ENCODE results near the gene FAN1. TPM values are rescaled to one million over a fixed set of nuclear protein-coding genes. Genes with fewer than 3 reads are reported as not detected.
"Not testable (repeated sequence)": the region's sequence is repeated elsewhere in the genome, so short reads cannot be mapped to it uniquely, and the experiment has no call there.

Gene FAN1
- total and polyA plus RNA-seq, 4 experiments from 2014 or later, result 7.5 to 25.9 (median 16.8) TPM

DNA sequence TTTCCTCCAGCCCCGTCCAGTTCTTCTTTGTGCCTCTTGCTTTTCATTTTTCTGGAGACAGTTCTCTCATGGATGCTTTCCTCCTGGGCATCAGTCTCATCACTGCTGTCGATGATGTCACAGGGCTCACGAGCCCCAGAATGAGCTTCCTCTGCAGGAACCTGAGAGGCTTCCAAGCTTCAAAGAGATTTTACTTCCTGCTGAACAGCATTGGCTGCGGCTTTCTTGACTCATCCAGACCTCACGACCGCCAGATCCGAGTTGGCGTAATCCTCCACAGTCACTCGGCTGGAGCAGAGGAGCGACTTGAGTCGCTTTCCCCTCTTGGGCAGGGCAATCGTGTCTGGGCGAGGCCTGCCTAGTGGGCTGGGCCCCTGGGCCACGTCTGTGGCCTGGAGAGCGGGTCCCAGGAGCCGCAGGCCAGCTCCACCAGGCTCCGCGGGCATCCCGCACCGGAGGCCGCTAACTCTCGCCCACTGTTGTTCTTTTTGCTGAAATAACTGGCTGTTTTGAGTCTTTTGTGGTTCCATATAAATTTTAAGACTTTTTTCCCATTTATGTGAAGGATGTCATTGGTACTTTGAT lies 20.8 kb upstream of the FAN1 start:
- DNase-seq, result peak in 1 of 5 donors; percentile 29
- H3K27me3 Mint-ChIP-seq, result peaks cover 0 to 5% of the 10 kb centered on the region in 2 donors
- H3K36me3 Mint-ChIP-seq, result peaks cover 0 to 3% of the 10 kb centered on the region in 2 donors
- no peaks in the 10 kb centered on the region for H3K36me3 ChIP-seq (ENCODE audit: insufficient read depth, low read length)
- H3K27me3 ChIP-seq (ENCODE audit: insufficient read depth, low read length), result no peaks in the 10 kb centered on the region
- peaks cover 0 to 9% (median 4%) of the 10 kb centered on the region in 4 donors for H3K4me1 Mint-ChIP-seq
- peaks cover 0 to 9% (median 2%) of the 10 kb centered on the region in 8 donors for H3K9me3 Mint-ChIP-seq
- no peaks in the 10 kb centered on the region for H3K9me3 ChIP-seq (ENCODE audit: control insufficient read depth in 1 of 2, low read length in 2 of 2)
- peak overlapping the region in 2 of 7 donors; percentile 26 to 49 for H3K27ac Mint-ChIP-seq
- H3K27ac ChIP-seq (ENCODE audit: low read depth, low read length), result no peak overlapping the region
- POLR2A ChIA-PET (ENCODE audit: partially characterized antibody), result no interaction called here
- H3K4me3 ChIP-seq (ENCODE audit: low read length in 2 of 2), result no peak overlapping the region
- intact Hi-C loops (cut with micrococcal nuclease), result no loop called here
- no peaks in the 10 kb centered on the region for H3K4me1 ChIP-seq (ENCODE audit: insufficient read depth, low read length)
- H3K4me3 Mint-ChIP-seq, result no peak overlapping the region
- CTCF ChIA-PET (ENCODE audit: partially characterized antibody), result no interaction called here

DNA sequence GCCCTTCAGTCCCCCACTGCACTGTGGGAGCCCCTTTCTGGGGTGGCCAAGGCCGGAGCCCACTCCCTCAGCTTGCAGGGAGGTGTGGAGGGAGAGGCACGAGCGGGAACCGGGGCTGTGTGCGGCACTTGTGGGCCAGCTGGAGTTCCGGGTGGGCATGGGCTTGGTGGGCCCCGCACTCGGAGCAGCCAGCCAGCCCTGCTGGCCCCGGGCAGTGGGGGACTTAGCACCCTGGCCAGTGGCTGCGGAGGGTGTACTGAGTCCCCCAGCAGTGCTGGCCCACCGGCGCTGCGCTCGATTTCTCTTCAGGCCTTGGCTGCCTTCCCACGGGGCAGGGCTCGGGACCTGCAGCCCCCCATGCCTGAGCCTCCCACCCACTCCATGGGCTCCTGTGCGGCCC lies 20.0 kb upstream of the FAN1 start:
- H3K4me1 ChIP-seq (ENCODE audit: insufficient read depth, low read length), result not testable (repeated sequence)

DNA sequence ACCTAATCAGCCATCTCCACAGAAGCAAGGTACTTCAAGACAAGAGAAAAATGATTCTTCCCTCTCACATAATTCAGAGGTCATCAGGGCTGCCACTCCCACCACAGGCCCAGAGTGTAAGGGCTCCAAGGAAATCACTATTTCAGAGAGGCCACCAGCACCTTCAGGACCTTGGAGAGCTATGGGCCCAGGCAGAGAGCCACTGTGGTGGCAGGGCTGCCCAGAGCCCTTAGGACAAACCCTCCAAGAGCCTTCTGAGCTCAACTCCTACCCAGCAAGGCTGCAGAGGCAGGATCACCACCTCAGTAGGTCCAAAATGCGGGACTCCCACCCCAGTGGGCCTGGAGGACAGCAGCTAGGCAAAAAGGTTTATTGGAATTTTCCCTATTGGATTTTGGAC lies 17.9 kb upstream of the FAN1 start:
- no peak for DNase-seq
- H3K4me1 Mint-ChIP-seq, result peaks cover 0 to 7% (median 4%) of the 10 kb centered on the region in 4 donors
- CTCF ChIA-PET (ENCODE audit: partially characterized antibody), result no interaction called here
- H3K27ac ChIP-seq (ENCODE audit: low read depth, low read length), result no peak overlapping the region
- no peaks in the 10 kb centered on the region for H3K4me1 ChIP-seq (ENCODE audit: insufficient read depth, low read length)
- peaks cover 0 to 3% of the 10 kb centered on the region in 2 donors for H3K27me3 Mint-ChIP-seq
- H3K27ac Mint-ChIP-seq, result no peak overlapping the region
- POLR2A ChIA-PET (ENCODE audit: partially characterized antibody), result no interaction called here
- no peaks in the 10 kb centered on the region for H3K36me3 Mint-ChIP-seq
- intact Hi-C loops (cut with micrococcal nuclease), result no loop called here
- no peak overlapping the region for H3K4me3 Mint-ChIP-seq
- no peaks in the 10 kb centered on the region for H3K27me3 ChIP-seq (ENCODE audit: insufficient read depth, low read length)
- H3K36me3 ChIP-seq (ENCODE audit: insufficient read depth, low read length), result no peaks in the 10 kb centered on the region
- H3K9me3 ChIP-seq (ENCODE audit: control insufficient read depth in 1 of 2, low read length in 2 of 2), result no peaks in the 10 kb centered on the region
- no peak overlapping the region for H3K4me3 ChIP-seq (ENCODE audit: low read length in 2 of 2)
- H3K9me3 Mint-ChIP-seq, result peaks cover 0 to 6% (median 0%) of the 10 kb centered on the region in 8 donors

More for the DNA sequence above, 20.0 kb upstream of the FAN1 start:
- H3K27me3 ChIP-seq (ENCODE audit: insufficient read depth, low read length); H3K36me3 ChIP-seq (ENCODE audit: insufficient read depth, low read length); H3K9me3 ChIP-seq (ENCODE audit: control insufficient read depth in 1 of 2, low read length in 2 of 2); H3K27me3 Mint-ChIP-seq; H3K4me3 Mint-ChIP-seq; CTCF ChIA-PET (ENCODE audit: partially characterized antibody); H3K27ac Mint-ChIP-seq; H3K27ac ChIP-seq (ENCODE audit: low read depth, low read length); POLR2A ChIA-PET (ENCODE audit: partially characterized antibody); H3K4me1 Mint-ChIP-seq; H3K4me3 ChIP-seq (ENCODE audit: low read length in 2 of 2); intact Hi-C loops (cut with micrococcal nuclease); H3K36me3 Mint-ChIP-seq; DNase-seq; H3K9me3 Mint-ChIP-seq: not testable (repeated sequence)

DNA sequence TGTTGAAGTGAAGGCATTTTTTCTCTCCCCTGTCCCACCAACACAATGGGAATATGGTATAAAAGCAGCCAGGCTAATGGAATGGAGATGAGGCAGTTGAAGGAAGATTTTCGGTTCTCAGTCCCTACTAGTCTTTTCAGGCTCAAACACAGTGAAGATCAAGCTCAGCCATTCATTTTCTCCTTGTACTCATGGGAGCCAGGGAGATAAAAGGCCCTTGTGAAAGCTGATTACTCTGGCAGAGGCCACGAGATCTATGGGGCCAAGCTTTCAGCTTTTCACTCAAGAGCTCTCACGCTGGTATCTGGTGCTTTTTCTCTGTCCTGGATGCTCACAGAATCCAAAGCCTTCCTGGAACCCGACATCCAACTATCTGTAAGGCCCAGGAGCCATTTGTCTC lies 14.5 kb upstream of the FAN1 start:
- no peaks in the 10 kb centered on the region for H3K36me3 ChIP-seq (ENCODE audit: insufficient read depth, low read length)
- intact Hi-C loops (cut with micrococcal nuclease), result no loop called here
- Mint-ChIP-seq H3K9me3 (no peaks in the 10 kb centered on the region), H3K4me1 (peaks cover 0 to 2% (median 0%) of the 10 kb centered on the region in 4 donors), H3K4me3 (no peak overlapping the region), H3K27ac (no peak overlapping the region), H3K36me3 (no peaks in the 10 kb centered on the region), H3K27me3 (peaks cover 0 to 2% of the 10 kb centered on the region in 2 donors)
- H3K27me3 ChIP-seq (ENCODE audit: insufficient read depth, low read length), result no peaks in the 10 kb centered on the region
- CTCF ChIA-PET (ENCODE audit: partially characterized antibody), result no interaction called here
- no peak for DNase-seq
- no peak overlapping the region for H3K27ac ChIP-seq (ENCODE audit: low read depth, low read length)
- H3K9me3 ChIP-seq (ENCODE audit: control insufficient read depth in 1 of 2, low read length in 2 of 2), result no peaks in the 10 kb centered on the region
- POLR2A ChIA-PET (ENCODE audit: partially characterized antibody), result no interaction called here
- no peak overlapping the region for H3K4me3 ChIP-seq (ENCODE audit: low read length in 2 of 2)
- H3K4me1 ChIP-seq (ENCODE audit: insufficient read depth, low read length), result no peaks in the 10 kb centered on the region

DNA sequence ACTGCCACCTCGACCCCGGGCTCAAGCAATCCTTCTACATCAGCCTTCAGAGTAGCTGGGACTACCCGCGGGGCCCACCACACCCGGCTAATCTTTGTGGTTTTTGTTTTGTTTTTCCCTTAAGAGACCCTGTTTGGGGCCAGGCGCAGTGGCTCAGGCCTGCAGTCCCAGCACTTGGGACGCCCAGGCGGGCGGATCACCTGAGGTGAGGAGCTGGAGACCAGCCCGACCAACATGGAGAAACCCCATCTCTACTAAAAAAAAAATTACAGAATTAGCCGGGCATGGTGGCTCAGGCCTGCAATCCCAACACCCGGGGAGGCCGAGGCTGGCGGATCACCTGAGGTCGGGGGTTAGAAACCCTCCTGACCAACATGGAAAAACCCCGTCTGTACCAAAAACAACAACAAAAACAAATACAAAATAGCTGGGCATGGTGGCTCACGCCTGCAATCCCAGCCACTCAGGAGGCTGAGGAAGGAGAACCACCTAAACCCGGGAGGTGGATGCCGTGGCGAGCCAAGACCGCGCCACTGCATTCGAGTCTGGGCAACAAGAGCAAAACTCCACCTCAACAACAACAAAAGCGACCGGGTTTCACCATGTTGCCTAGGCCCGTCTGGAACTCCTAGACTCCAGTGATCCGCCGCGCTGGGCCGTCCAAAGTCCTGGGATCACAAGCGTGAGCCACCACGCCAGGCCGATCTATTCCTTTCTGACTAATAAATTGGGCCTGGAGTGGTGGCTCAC lies 8.1 kb upstream of the FAN1 start:
- no peaks in the 10 kb centered on the region for H3K36me3 Mint-ChIP-seq
- Histone ChIP-seq H3K4me1 (ENCODE audit: insufficient read depth, low read length) (no peaks in the 10 kb centered on the region), H3K27ac (ENCODE audit: low read depth, low read length) (no peak overlapping the region), H3K4me3 (ENCODE audit: low read length in 2 of 2) (no peak overlapping the region), H3K27me3 (ENCODE audit: insufficient read depth, low read length) (no peaks in the 10 kb centered on the region), H3K9me3 (ENCODE audit: control insufficient read depth in 1 of 2, low read length in 2 of 2) (no peaks in the 10 kb centered on the region), H3K36me3 (ENCODE audit: insufficient read depth, low read length) (no peaks in the 10 kb centered on the region)
- POLR2A ChIA-PET (ENCODE audit: partially characterized antibody), result interaction anchor here (1.6 kb wide), 1 partner anchor 8 kb away, joined by 3 read pairs; the partner anchor contains the start of gene FAN1
- no peaks in the 10 kb centered on the region for H3K9me3 Mint-ChIP-seq
- no peak for DNase-seq
- H3K27ac Mint-ChIP-seq, result no peak overlapping the region
- peaks cover 0 to 6% of the 10 kb centered on the region in 2 donors for H3K27me3 Mint-ChIP-seq
- H3K4me3 Mint-ChIP-seq, result no peak overlapping the region
- H3K4me1 Mint-ChIP-seq, result no peaks in the 10 kb centered on the region
- CTCF ChIA-PET (ENCODE audit: partially characterized antibody), result interaction anchor here (1.0 to 1.2 kb wide), 2 partner anchors 22 to 233 kb away, joined by 3 to 4 read pairs; no protein-coding TSS in a partner anchor
- intact Hi-C loops (cut with micrococcal nuclease), result no loop called here

DNA sequence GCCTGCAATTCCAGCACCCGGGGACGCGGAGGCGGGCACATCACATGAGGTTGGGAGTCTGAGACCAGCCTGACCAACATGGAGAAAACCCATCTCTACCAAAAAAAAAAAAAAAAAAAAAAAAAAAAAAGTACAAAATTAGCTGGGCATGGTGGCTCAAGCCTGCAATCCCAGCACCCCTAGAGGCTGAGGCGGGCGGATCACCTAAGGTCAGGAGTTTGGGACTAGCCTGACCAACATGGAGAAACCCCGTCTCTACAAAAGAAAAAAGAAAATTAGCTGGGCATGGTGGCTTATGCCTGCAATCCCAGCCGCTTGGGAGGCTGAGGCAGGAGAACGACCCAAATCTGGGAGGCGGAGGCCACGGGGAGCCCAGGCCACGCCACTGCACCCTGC lies 7.5 kb upstream of the FAN1 start:
- CTCF ChIA-PET (ENCODE audit: partially characterized antibody), result no interaction called here

DNA sequence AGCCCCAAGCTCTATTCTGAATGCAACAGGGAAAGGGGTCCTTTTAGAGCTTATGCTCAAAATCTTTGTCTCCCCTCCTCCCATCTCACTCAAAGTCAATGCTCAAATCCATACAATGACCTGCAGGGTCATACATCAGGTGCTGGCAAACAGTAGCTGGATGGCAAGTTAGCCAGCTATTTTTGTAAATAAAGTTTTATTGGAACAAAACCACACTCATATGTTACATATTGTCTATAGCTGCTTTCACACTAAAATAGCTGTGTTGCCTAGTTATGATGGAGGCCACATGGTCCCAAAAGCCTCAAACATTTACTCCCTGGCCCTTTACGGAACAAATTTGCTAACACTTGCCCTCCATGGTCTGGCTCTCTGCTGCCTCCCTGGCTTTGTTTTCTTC lies 1.8 kb upstream of the FAN1 start:
- ChIA-PET POLR2A (ENCODE audit: partially characterized antibody) (no interaction called here), CTCF (ENCODE audit: partially characterized antibody) (interaction anchor here (2.1 kb wide), 1 partner anchor 43 kb away, joined by 12 read pairs; no protein-coding TSS in a partner anchor)
- Mint-ChIP-seq H3K4me1 (peaks cover 15 to 36% (median 28%) of the 10 kb centered on the region in 4 donors), H3K27me3 (peaks cover 0 to 4% of the 10 kb centered on the region in 2 donors), H3K27ac (peak overlapping the region in 1 of 7 donors; percentile 48), H3K9me3 (peaks cover 0 to 2% (median 0%) of the 10 kb centered on the region in 8 donors), H3K4me3 (peak overlapping the region in 1 of 8 donors; percentile 26), H3K36me3 (peaks cover 4 to 6% of the 10 kb centered on the region in 2 donors)
- no peaks in the 10 kb centered on the region for H3K27me3 ChIP-seq (ENCODE audit: insufficient read depth, low read length)
- intact Hi-C loops (cut with micrococcal nuclease), result no loop called here
- no peaks in the 10 kb centered on the region for H3K9me3 ChIP-seq (ENCODE audit: control insufficient read depth in 1 of 2, low read length in 2 of 2)
- H3K36me3 ChIP-seq (ENCODE audit: insufficient read depth, low read length), result no peaks in the 10 kb centered on the region
- H3K4me1 ChIP-seq (ENCODE audit: insufficient read depth, low read length), result peaks cover 11% of the 10 kb centered on the region
- no peak overlapping the region for H3K27ac ChIP-seq (ENCODE audit: low read depth, low read length)
- H3K4me3 ChIP-seq (ENCODE audit: low read length in 2 of 2), result no peak overlapping the region
- no peak for DNase-seq

More for the DNA sequence above, 7.5 kb upstream of the FAN1 start:
- intact Hi-C loops (cut with micrococcal nuclease), result no loop called here
- H3K4me1 Mint-ChIP-seq, result no peaks in the 10 kb centered on the region
- POLR2A ChIA-PET (ENCODE audit: partially characterized antibody), result no interaction called here
- no peak overlapping the region for H3K4me3 Mint-ChIP-seq
- H3K9me3 Mint-ChIP-seq, result no peaks in the 10 kb centered on the region
- H3K4me3 ChIP-seq (ENCODE audit: low read length in 2 of 2), result no peak overlapping the region
- H3K4me1 ChIP-seq (ENCODE audit: insufficient read depth, low read length), result no peaks in the 10 kb centered on the region
- H3K27ac ChIP-seq (ENCODE audit: low read depth, low read length), result no peak overlapping the region
- H3K36me3 Mint-ChIP-seq, result no peaks in the 10 kb centered on the region
- H3K27me3 ChIP-seq (ENCODE audit: insufficient read depth, low read length), result no peaks in the 10 kb centered on the region
- DNase-seq, result no peak
- no peaks in the 10 kb centered on the region for H3K36me3 ChIP-seq (ENCODE audit: insufficient read depth, low read length)
- no peaks in the 10 kb centered on the region for H3K9me3 ChIP-seq (ENCODE audit: control insufficient read depth in 1 of 2, low read length in 2 of 2)
- H3K27me3 Mint-ChIP-seq, result peaks cover 0 to 6% of the 10 kb centered on the region in 2 donors
- H3K27ac Mint-ChIP-seq, result no peak overlapping the region

Measured in CD4-positive, alpha-beta memory T cell (primary cell).